Smooth muscle cell (in vitro differentiated cells): ENCODE data around the gene LIN7B. TPM values are rescaled to one million over a fixed set of nuclear protein-coding genes. Genes with fewer than 3 reads are reported as not detected.

Experiments used
- DNase-seq: peaks from one replicate; lab custom pipeline; 2025; ENCODE audit not compliant: unreplicated experiment; lab: John Stamatoyannopoulos, UW
- H2AFZ ChIP-seq: fragments of 200-600 bp; sonication (generic); 2 replicates; pipeline ENCODE4 v1.6.0; 2016; ENCODE audit warnings: antibody characterized with exemption, low read depth, mild to moderate bottlenecking
- H3F3A ChIP-seq: fragments of 200-600 bp; sonication (generic); 2 replicates; pipeline ENCODE4 v1.6.0; 2017; ENCODE audit warnings: antibody characterized with exemption, low read depth
- H3K27ac ChIP-seq: fragments of 200-600 bp; sonication (generic); 2 replicates; pipeline ENCODE4 v1.5.1; 2016; ENCODE audit warnings: low read depth, mild to moderate bottlenecking
- H3K27me3 ChIP-seq: fragments of 200-600 bp; sonication (generic); 2 replicates; pipeline ENCODE4 v1.6.1; 2016; ENCODE audit warnings: low read depth, mild to moderate bottlenecking
- H3K36me3 ChIP-seq: fragments of 200-600 bp; sonication (generic); 2 replicates; pipeline ENCODE4 v1.5.1; 2016; ENCODE audit warnings: low read depth
- H3K4me1 ChIP-seq: fragments of 200-600 bp; sonication (generic); 2 replicates; pipeline ENCODE4 v1.5.1; 2016; ENCODE audit warnings: low read depth
- H3K4me2 ChIP-seq: fragments of 200-600 bp; sonication (generic); 2 replicates; pipeline ENCODE4 v1.6.0; 2016; ENCODE audit warnings: mild to moderate bottlenecking
- H3K4me3 ChIP-seq: fragments of 200-600 bp; sonication (generic); 2 replicates; pipeline ENCODE4 v1.5.1; 2016; ENCODE audit warnings: mild to moderate bottlenecking
- H3K79me2 ChIP-seq: fragments of 200-600 bp; sonication (generic); 2 replicates; pipeline ENCODE4 v1.6.0; 2016; ENCODE audit warnings: low read depth, mild to moderate bottlenecking
- H3K9ac ChIP-seq: fragments of 200-600 bp; sonication (generic); 2 replicates; pipeline ENCODE4 v1.6.0; 2016; ENCODE audit warnings: low read depth
- H3K9me3 ChIP-seq: fragments of 200-600 bp; sonication (generic); replicated peaks from 2 replicates; pipeline ENCODE4 v1.5.1; 2016; ENCODE audit warnings: low read depth
- H4K20me1 ChIP-seq: fragments of 200-600 bp; sonication (generic); 2 replicates; pipeline ENCODE4 v1.6.0; 2016; ENCODE audit warnings: low read depth
- WGBS: methylation state at CpG from one replicate; pipeline ENCODE4 v1.1.7; 2016; ENCODE audit warnings: low lambda C conversion rate; 5-methylcytosine and 5-hydroxymethylcytosine counted together
- polyA plus RNA-seq: library from polyadenylated mRNA; unstranded; fragments of >200 nt; fragmentation: Nextera tagmentation; extraction: Ambion mirVana; gene quantifications from 2 replicates; pipeline ENCODE4 v1.2.1, GENCODE V29; 2016
- total RNA-seq: library from RNA; depleted of rRNA; stranded (reverse); fragments of >200 nt; gene quantifications from 2 replicates; pipeline ENCODE4 v1.2.3, GENCODE V29; 2014
- TF ChIP-seq, protein P1 (sequence below): fragments of 200-600 bp; sonication (generic); IDR thresholded peaks from 2 replicates; pipeline ENCODE4 v1.5.1; 2017; ENCODE audit warnings: borderline replicate concordance, mild to moderate bottlenecking, antibody characterized with exemption; ENCODE audit not compliant: insufficient read depth, poor library complexity, severe bottlenecking

The LIN7B gene
- total and polyA plus RNA-seq, 2 experiments from 2014 or later, result 11.7 to 24.7 TPM

- TF ChIP-seq, protein P1, sequence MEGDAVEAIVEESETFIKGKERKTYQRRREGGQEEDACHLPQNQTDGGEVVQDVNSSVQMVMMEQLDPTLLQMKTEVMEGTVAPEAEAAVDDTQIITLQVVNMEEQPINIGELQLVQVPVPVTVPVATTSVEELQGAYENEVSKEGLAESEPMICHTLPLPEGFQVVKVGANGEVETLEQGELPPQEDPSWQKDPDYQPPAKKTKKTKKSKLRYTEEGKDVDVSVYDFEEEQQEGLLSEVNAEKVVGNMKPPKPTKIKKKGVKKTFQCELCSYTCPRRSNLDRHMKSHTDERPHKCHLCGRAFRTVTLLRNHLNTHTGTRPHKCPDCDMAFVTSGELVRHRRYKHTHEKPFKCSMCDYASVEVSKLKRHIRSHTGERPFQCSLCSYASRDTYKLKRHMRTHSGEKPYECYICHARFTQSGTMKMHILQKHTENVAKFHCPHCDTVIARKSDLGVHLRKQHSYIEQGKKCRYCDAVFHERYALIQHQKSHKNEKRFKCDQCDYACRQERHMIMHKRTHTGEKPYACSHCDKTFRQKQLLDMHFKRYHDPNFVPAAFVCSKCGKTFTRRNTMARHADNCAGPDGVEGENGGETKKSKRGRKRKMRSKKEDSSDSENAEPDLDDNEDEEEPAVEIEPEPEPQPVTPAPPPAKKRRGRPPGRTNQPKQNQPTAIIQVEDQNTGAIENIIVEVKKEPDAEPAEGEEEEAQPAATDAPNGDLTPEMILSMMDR, result no peak
- Histone ChIP-seq H3K4me3 (no peak overlapping the region), H3K27me3 (no peaks in the 10 kb centered on the region), H3F3A (no peaks in the 10 kb centered on the region), H3K27ac (no peak overlapping the region), H3K9ac (no peak overlapping the region), H3K79me2 (no peaks in the 10 kb centered on the region), H2AFZ (no peak overlapping the region), H4K20me1 (no peaks in the 10 kb centered on the region), H3K36me3 (no peaks in the 10 kb centered on the region), H3K9me3 (no peaks in the 10 kb centered on the region), H3K4me1 (no peaks in the 10 kb centered on the region), H3K4me2 (peak overlapping the region; percentile 36)
- no peak for DNase-seq
- 55% methylated on average over 15 of the region's 49 CpGs for WGBS
These were observed 18.9 kb downstream of the LIN7B start for GRCh38 chr19:49132974-49133609.

GRCh38 chr19:49133621-49134454 is 19.7 kb downstream of the LIN7B start:
- H3K36me3 ChIP-seq, result no peaks in the 10 kb centered on the region
- no peaks in the 10 kb centered on the region for H3K27me3 ChIP-seq
- no peak overlapping the region for H3K4me2 ChIP-seq
- H3K79me2 ChIP-seq, result no peaks in the 10 kb centered on the region
- no peak overlapping the region for H3K4me3 ChIP-seq
- no peaks in the 10 kb centered on the region for H3K9me3 ChIP-seq
- no peaks in the 10 kb centered on the region for H3K4me1 ChIP-seq
- H3K9ac ChIP-seq, result no peak overlapping the region
- no peak overlapping the region for H2AFZ ChIP-seq
- H3F3A ChIP-seq, result no peaks in the 10 kb centered on the region
- WGBS, result 91% methylated on average over 32 of the region's 42 CpGs
- no peak overlapping the region for H3K27ac ChIP-seq
- H4K20me1 ChIP-seq, result no peaks in the 10 kb centered on the region
- TF ChIP-seq, protein P1, result no peak
- DNase-seq, result no peak

DNA sequence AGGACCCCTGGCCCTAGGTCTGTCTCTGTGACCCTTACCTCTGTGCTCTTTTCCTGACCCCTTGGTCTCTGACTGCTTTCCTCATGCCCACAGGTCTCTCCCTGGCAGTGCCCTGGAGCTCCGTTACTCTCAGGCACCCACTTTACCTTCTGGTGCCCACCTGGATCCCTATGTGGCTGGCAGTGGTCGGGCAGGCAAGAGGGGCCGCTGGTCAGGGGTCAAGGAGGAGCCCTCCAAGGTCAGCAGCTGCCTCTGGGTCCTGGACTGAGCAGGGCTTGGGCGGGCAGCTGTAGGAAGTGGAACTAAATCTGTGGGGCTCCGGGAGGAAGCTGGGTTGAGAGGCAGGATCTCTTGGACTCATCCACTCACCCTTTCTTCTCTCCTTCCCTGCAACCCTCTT is 21.5 kb downstream of the LIN7B start:
- Histone ChIP-seq H3K27ac (no peak overlapping the region), H3K9ac (no peak overlapping the region), H3F3A (no peaks in the 10 kb centered on the region), H3K79me2 (no peaks in the 10 kb centered on the region), H3K9me3 (no peaks in the 10 kb centered on the region), H2AFZ (no peak overlapping the region), H3K4me3 (no peak overlapping the region), H3K27me3 (no peaks in the 10 kb centered on the region), H3K36me3 (no peaks in the 10 kb centered on the region), H3K4me1 (no peaks in the 10 kb centered on the region), H3K4me2 (no peak overlapping the region), H4K20me1 (no peaks in the 10 kb centered on the region)
- WGBS, result 97% methylated on average over 5 of the region's 5 CpGs
- TF ChIP-seq, protein P1, result no peak
- DNase-seq, result no peak
